GM20431 (cell line): ENCODE data around the gene IGFL2.
"Not testable (repeated sequence)": the region's sequence is repeated elsewhere in the genome, so short reads cannot be mapped to it uniquely, and the experiment has no call there.

ENCODE experiments used
- in situ Hi-C: fragments of 300-500 bp; cut with MseI, MboI; formaldehyde crosslinking; loops from one replicate; pipeline ENCODE4 v1.15.0; 2020; ENCODE audit warnings: low sequenced_read_pairs; ENCODE audit not compliant: unreplicated experiment

The IGFL2 gene

DNA sequence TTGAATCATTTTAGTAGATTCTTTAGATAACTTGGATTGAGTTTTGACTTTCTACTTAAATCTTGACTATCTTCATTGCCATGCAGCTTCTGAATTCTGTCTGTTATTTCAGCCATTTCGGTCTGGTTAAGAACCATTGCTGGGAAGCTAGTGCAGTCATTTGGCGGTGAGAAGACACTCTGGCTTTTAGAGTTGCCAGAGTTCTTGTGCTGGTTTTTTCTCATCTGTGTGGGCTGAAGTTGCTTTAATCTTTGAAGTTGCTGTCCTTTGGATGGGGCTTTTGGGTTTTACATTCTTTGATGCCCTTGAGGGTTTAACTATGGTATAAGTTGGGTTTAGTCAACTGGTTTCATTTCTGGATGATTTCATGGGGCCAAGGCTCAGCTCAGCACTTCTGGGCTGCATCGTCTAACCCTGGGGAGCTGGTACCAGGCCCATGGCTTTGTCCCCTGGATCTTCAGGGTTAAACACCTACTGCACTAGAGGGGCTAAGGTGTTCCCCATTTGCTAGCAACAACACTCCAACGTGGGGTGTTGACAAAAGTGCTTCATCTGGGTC, 10.0 kb upstream of the IGFL2 start:
- in situ Hi-C loops, result no loop called here

GRCh38 chr19:46141421-46141820, 6.6 kb upstream of the IGFL2 start:
- in situ Hi-C loops, result no loop called here

DNA sequence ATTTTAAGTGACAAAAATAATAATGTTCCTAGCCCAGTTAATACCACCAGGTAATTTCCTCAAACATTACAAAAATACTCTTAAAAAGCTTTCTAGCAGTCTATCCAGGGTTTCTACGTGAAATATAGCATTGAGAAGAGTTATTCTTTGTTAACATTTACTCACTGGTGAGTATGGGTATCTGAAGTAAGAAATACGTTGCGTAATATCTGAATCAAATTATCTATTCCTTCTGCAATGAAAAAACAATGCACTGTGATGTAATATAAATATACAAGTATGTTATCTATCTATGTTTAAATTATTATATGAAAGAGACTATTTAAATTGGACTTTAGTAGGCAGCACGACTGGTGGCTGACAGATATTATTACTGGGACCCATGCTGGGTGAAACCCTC, 5.7 kb upstream of the IGFL2 start:
- in situ Hi-C loops, result no loop called here

GRCh38 chr19:46144756-46145155, 3.3 kb upstream of the IGFL2 start:
- in situ Hi-C loops, result no loop called here

DNA sequence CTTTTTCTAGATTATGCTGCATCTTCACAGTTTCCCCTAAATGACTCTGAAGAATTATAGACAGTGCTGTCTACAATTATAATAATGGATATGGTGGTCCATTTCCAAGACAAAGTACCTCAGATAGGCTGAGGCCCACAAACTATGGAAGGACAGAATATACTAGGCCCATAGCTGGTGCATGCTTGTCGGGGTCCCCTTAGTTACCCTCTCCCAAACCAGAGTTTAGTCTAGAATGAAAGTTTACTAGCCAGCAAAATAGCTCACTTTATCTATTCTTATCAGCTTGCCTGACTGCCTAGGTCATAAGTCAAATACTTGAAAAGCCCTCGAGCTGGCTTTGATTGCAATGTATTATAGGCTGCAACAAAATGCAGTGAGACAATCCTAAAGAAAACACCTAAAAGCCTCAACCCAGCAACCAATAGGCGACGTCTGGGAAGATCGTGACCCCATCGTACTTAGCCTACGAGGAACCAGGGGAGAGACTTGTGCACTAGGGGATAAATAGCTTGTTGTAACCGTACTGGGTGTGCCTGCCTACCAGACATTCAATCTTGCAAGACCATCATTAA, 785 bp upstream of the IGFL2 start:
- in situ Hi-C loops, result no loop called here

GRCh38 chr19:46150606-46151005, 2.6 kb downstream of the IGFL2 start:
- in situ Hi-C loops, result no loop called here

DNA sequence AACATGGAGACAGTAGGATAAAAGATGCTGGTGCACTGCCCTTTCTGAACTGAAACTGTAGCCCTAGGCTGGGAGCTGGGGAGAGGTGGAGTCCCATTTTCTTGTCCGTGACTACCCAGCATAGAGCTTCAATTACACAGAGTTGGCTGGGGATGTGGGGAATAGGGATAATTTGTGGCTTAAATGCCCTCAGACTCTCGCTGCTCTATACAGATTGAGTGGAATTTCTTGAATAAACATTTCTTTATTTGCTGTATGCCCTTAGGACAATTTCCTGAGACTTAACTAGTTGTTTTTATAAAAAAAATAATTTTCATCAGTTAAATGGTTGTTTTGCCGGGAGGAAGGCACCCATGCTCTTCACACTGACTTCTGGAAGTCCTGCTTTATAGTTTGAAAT, 7.2 kb downstream of the IGFL2 start:
- in situ Hi-C loops, result no loop called here

- in situ Hi-C loops, result no loop called here
Observed at GRCh38 chr19:46159418-46160232, 11.6 kb downstream of the IGFL2 start.

- in situ Hi-C loops, result no loop called here
Observed at GRCh38 chr19:46160233-46160775, 12.3 kb downstream of the IGFL2 start.

- in situ Hi-C loops, result not testable (repeated sequence)
Observed at GRCh38 chr19:46161642-46162257, 13.7 kb downstream of the IGFL2 start.

- in situ Hi-C loops, result no loop called here
Observed at GRCh38 chr19:46162731-46163130, 14.7 kb downstream of the IGFL2 start.

GRCh38 chr19:46173886-46174480, 25.9 kb downstream of the IGFL2 start:
- in situ Hi-C loops, result no loop called here

- in situ Hi-C loops, result no loop called here
Observed at GRCh38 chr19:46176116-46176860, 28.2 kb downstream of the IGFL2 start.

- in situ Hi-C loops, result no loop called here
Observed at GRCh38 chr19:46179076-46179759, 31.2 kb downstream of the IGFL2 start.

- in situ Hi-C loops, result no loop called here
Observed at GRCh38 chr19:46180701-46181387, 32.8 kb downstream of the IGFL2 start.

DNA sequence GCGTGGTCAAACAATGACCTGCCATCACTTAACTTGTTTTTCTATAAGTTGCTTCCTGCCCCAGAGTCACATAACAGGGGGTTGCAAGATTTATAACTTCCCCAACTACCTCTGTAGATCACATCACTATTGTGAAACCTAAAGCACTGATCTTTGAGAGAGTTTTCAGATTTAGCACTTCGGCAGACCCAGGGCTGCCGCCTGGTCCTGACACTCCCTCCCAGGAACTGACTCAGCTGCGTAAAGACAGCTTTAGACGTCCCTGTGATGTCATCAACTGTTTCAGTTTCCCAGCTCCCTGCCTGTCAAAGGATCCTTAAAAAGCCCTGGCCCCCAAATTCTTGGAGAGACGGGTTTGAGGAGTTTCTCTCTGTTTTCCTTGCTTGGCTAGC, 33.3 kb downstream of the IGFL2 start:
- in situ Hi-C loops, result no loop called here

GRCh38 chr19:46182476-46182875, 34.4 kb downstream of the IGFL2 start:
- in situ Hi-C loops, result no loop called here

DNA sequence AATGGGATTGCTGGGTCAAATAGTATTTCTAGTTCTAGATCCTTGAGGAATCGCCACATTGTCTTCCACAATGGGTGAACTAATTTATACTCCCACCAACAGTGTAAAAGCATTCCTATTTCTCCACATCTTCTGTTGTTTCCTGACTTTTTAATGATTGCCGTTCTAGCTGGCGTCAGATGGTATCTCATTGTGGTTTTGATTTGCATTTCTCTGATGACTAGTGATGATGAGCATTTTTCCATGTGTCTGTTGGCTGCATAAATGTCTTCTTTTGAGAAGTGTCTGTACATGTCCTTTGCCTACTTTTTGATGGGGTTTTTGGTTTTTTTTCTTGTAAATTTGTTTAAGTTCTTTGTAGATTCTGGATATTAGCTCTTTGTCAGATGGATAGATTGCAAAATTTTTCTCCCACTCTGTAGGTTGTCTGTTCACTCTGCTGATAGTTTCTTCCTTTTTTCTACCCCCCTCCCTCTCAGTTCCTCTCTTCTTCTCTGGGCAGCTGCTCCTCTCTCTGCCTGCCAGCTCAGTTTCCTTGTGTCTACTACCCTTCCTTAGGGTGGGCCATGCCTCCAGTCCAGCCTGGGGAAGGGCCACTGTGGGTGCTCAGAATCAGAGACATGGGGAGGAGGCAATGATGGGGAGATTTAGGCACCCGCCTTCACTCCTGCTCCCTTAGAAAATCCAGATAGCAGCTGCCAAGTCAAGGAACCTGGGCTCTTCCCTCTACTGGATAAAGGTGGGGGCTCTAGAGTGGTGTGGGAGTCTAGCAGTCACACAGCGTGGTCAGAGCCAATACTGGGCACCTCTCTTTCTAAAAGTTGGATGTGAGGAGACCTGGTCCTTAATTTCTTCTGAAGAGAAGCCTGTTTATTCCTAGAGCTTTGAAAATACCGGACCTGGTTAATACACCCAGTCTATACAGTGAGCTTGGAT, 37.0 kb downstream of the IGFL2 start:
- in situ Hi-C loops, result not testable (repeated sequence)
